HepG2 (cell line): Measurements from ENCODE around the gene DSG2. TPM values are rescaled to one million over a fixed set of nuclear protein-coding genes. Genes with fewer than 3 reads are reported as not detected.

Experiments
- FOXA1 ChIP-seq, 2 experiments: fragments of 450-650 bp in 1 of 2; sonication (generic) in 1 of 2; formaldehyde crosslinking in 1 of 2; IDR thresholded peaks; 2 replicates each; pipeline versions ENCODE4 v1.4.0 to v1.6.1; 2016 to 2020; ENCODE audit warnings: missing genetic modification reagents in 1 of 2
- HINFP ChIP-seq: sonication (generic); formaldehyde crosslinking; IDR thresholded peaks from 2 replicates; pipeline ENCODE4 v1.4.0; 2020; ENCODE audit warnings: low read depth, mild to moderate bottlenecking, missing genetic modification reagents
- MAZ ChIP-seq, 2 experiments: sonication (generic) in 1 of 2; formaldehyde crosslinking in 1 of 2; IDR thresholded peaks; 2 replicates each; pipeline versions ENCODE4 v1.5.0 to v1.6.1; 2012 to 2020; ENCODE audit warnings: low read depth in 2 of 2, mild to moderate bottlenecking in 2 of 2, borderline replicate concordance in 1 of 2, improper control_type of control experiment in 1 of 2, low read length in 1 of 2, missing genetic modification reagents in 1 of 2, moderate library complexity in 1 of 2
- NFIC ChIP-seq: IDR thresholded peaks from 2 replicates; pipeline ENCODE4 v1.6.1; 2012; ENCODE audit warnings: mild to moderate bottlenecking, low read length, inconsistent platforms
- NR2F1 ChIP-seq, 2 experiments: fragments of 450-650 bp in 1 of 2; formaldehyde crosslinking in 1 of 2; IDR thresholded peaks; 2 replicates each; pipeline versions ENCODE4 v1.5.0 to v1.6.1; 2016 to 2020; ENCODE audit warnings: mild to moderate bottlenecking in 1 of 2, missing compliant biosample characterization in 1 of 2, missing genetic modification reagents in 1 of 2, moderate library complexity in 1 of 2
- PATZ1 ChIP-seq: sonication (generic); formaldehyde crosslinking; IDR thresholded peaks from 2 replicates; pipeline ENCODE4 v1.4.0; 2020; ENCODE audit warnings: missing genetic modification reagents
- POLR2AphosphoS2 ChIP-seq: IDR thresholded peaks from 2 replicates; pipeline ENCODE4 v1.6.1; 2011; ENCODE audit warnings: low read depth, low read length, improper control_type of control experiment
- RFXANK ChIP-seq: IDR thresholded peaks from 2 replicates; pipeline ENCODE4 v1.6.1; 2016
- SOX5 ChIP-seq: IDR thresholded peaks from 2 replicates; pipeline ENCODE4 v1.6.1; 2016; ENCODE audit warnings: borderline replicate concordance
- ZNF180 ChIP-seq: sonication (generic); formaldehyde crosslinking; IDR thresholded peaks from 2 replicates; pipeline ENCODE4 v1.4.0; 2020; ENCODE audit warnings: low read depth, missing genetic modification reagents, borderline replicate concordance
- ZNF207 ChIP-seq: fragments of 450-650 bp; IDR thresholded peaks from 2 replicates; pipeline ENCODE4 v1.6.1; 2016; ENCODE audit warnings: antibody characterized with exemption, borderline replicate concordance
- ZNF441 ChIP-seq: sonication (generic); formaldehyde crosslinking; IDR thresholded peaks from 2 replicates; pipeline ENCODE4 v1.7.0; 2021; ENCODE audit warnings: missing genetic modification reagents, borderline replicate concordance
- ZNF570 ChIP-seq: sonication (generic); formaldehyde crosslinking; IDR thresholded peaks from 2 replicates; pipeline ENCODE4 v1.4.0; 2020; ENCODE audit warnings: mild to moderate bottlenecking, missing genetic modification reagents, borderline replicate concordance
- ZNF761 ChIP-seq: sonication (generic); formaldehyde crosslinking; conservative IDR thresholded peaks from 2 replicates; pipeline ENCODE4 v1.4.0; 2020; ENCODE audit warnings: mild to moderate bottlenecking, missing genetic modification reagents
- ZNF772 ChIP-seq: sonication (generic); formaldehyde crosslinking; IDR thresholded peaks from 2 replicates; pipeline ENCODE4 v1.5.0; 2020; ENCODE audit warnings: mild to moderate bottlenecking, missing genetic modification reagents
- ZNF781 ChIP-seq: sonication (generic); formaldehyde crosslinking; IDR thresholded peaks from 2 replicates; pipeline ENCODE4 v1.5.1; 2020; ENCODE audit warnings: borderline replicate concordance, mild to moderate bottlenecking, missing genetic modification reagents; ENCODE audit errors: not compliant biosample characterization
- polyA plus RNA-seq, 8 experiments: library from polyadenylated mRNA; depleted of rRNA in 3 of 8; stranded (reverse) in 7 of 8; unstranded in 1 of 8; fragments of >200 nt; fragmentation: Illumina TruSeq in 4 of 8; extraction: Trizol in 4 of 8; gene quantifications; 2 replicates each; pipeline versions ENCODE4 v1.2.1 to v1.2.3, GENCODE V29; 2011 to 2016; ENCODE audit warnings: low read depth in 4 of 8, missing spikeins in 1 of 8, mixed read lengths in 1 of 8; ENCODE audit not compliant: insufficient read depth in 1 of 8
- total RNA-seq, 5 experiments: library from RNA; depleted of rRNA; stranded (reverse); fragments of >200 nt; fragmentation: Illumina TruSeq; extraction: Trizol; gene quantifications; 2 replicates each; pipeline ENCODE4 v1.2.3, GENCODE V29; 2016; ENCODE audit warnings: low read depth in 1 of 5
- TF ChIP-seq, protein P1 (sequence below): sonication (generic); formaldehyde crosslinking; IDR thresholded peaks from 2 replicates; pipeline ENCODE4 v1.4.0; 2020; ENCODE audit warnings: missing genetic modification reagents
- TF ChIP-seq, protein P2 (sequence below): sonication (generic); formaldehyde crosslinking; IDR thresholded peaks from 2 replicates; pipeline ENCODE4 v1.8.1; 2022; ENCODE audit warnings: low read depth, mild to moderate bottlenecking, missing genetic modification reagents
- TF ChIP-seq, protein P3 (sequence below): sonication (generic); formaldehyde crosslinking; IDR thresholded peaks from 2 replicates; pipeline ENCODE4 v1.8.0; 2022; ENCODE audit warnings: mild to moderate bottlenecking, missing genetic modification reagents

Gene DSG2
- total and polyA plus RNA-seq, 2 of the 13 experiments (the other 11 are each of a cell fraction or from before 2014, with no cell fraction given), result 23.3 to 66.7 TPM

- TF ChIP-seq FOXA1 (IDR thresholded peaks at IDR 0.05) (peak; percentile 95), FOXA1 (CRISPR knock-in tag; IDR thresholded peaks at IDR 0.05) (peak; percentile 98), SOX5 (CRISPR knock-in tag) (peak; percentile 94), ZNF772 (CRISPR knock-in tag) (0 out of 2 replicates have a peak, but pooled peaks have one; percentile 46), ZNF180 (CRISPR knock-in tag) (no peak), PATZ1 (CRISPR knock-in tag) (peak; percentile 59; the same call in 1 of the 2 replicates), ZNF761 (CRISPR knock-in tag) (peak; percentile 63; the same call in 1 of the 2 replicates), NFIC (peak; percentile 89), RFXANK (CRISPR knock-in tag) (no peak), MAZ (IDR thresholded peaks at IDR 0.05; ENCODE audit: borderline replicate concordance, low read depth, low read length) (no peak), MAZ (CRISPR knock-in tag; IDR thresholded peaks at IDR 0.05; ENCODE audit: low read depth) (no peak), ZNF781 (CRISPR knock-in tag) (no peak), HINFP (CRISPR knock-in tag) (no peak), POLR2AphosphoS2 (no peak), ZNF570 (no peak), ZNF441 (CRISPR knock-in tag) (no peak), ZNF207 (no peak), NR2F1 (CRISPR knock-in tag; IDR thresholded peaks at IDR 0.05) (peak; percentile 88 to 98)
- TF ChIP-seq, protein P1, sequence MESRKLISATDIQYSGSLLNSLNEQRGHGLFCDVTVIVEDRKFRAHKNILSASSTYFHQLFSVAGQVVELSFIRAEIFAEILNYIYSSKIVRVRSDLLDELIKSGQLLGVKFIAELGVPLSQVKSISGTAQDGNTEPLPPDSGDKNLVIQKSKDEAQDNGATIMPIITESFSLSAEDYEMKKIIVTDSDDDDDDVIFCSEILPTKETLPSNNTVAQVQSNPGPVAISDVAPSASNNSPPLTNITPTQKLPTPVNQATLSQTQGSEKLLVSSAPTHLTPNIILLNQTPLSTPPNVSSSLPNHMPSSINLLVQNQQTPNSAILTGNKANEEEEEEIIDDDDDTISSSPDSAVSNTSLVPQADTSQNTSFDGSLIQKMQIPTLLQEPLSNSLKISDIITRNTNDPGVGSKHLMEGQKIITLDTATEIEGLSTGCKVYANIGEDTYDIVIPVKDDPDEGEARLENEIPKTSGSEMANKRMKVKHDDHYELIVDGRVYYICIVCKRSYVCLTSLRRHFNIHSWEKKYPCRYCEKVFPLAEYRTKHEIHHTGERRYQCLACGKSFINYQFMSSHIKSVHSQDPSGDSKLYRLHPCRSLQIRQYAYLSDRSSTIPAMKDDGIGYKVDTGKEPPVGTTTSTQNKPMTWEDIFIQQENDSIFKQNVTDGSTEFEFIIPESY (CRISPR knock-in tag), result 0 out of 2 replicates have a peak, but pooled peaks have one; percentile 56
- TF ChIP-seq, protein P2, sequence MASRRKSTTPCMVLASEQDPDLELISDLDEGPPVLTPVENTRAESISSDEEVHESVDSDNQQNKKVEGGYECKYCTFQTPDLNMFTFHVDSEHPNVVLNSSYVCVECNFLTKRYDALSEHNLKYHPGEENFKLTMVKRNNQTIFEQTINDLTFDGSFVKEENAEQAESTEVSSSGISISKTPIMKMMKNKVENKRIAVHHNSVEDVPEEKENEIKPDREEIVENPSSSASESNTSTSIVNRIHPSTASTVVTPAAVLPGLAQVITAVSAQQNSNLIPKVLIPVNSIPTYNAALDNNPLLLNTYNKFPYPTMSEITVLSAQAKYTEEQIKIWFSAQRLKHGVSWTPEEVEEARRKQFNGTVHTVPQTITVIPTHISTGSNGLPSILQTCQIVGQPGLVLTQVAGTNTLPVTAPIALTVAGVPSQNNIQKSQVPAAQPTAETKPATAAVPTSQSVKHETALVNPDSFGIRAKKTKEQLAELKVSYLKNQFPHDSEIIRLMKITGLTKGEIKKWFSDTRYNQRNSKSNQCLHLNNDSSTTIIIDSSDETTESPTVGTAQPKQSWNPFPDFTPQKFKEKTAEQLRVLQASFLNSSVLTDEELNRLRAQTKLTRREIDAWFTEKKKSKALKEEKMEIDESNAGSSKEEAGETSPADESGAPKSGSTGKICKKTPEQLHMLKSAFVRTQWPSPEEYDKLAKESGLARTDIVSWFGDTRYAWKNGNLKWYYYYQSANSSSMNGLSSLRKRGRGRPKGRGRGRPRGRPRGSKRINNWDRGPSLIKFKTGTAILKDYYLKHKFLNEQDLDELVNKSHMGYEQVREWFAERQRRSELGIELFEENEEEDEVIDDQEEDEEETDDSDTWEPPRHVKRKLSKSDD (CRISPR knock-in tag), result peak; percentile 82; the same call in 1 of the 2 replicates
- TF ChIP-seq, protein P3, sequence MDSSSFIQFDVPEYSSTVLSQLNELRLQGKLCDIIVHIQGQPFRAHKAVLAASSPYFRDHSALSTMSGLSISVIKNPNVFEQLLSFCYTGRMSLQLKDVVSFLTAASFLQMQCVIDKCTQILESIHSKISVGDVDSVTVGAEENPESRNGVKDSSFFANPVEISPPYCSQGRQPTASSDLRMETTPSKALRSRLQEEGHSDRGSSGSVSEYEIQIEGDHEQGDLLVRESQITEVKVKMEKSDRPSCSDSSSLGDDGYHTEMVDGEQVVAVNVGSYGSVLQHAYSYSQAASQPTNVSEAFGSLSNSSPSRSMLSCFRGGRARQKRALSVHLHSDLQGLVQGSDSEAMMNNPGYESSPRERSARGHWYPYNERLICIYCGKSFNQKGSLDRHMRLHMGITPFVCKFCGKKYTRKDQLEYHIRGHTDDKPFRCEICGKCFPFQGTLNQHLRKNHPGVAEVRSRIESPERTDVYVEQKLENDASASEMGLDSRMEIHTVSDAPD, result peak; percentile 95
Observed at GRCh38 chr18:31512203-31512764, 14.3 kb downstream of the DSG2 start (continued).
